HL-60 (cell line): ENCODE measurements around the gene GPR17.

Experiments
- DNase-seq, 2 experiments: peaks; one replicate each; pipeline ENCODE4 v3.0.0-alpha.2; 2010 to 2020; ENCODE audit warnings: low read depth in 1 of 2, low spot score in 1 of 2
- H3K27ac ChIP-seq: fragments of 250-450 bp; sonication (Bioruptor Pico); replicated peaks from 2 replicates; pipeline ENCODE4 v1.5.1; 2020; ENCODE audit warnings: mild to moderate bottlenecking, moderate library complexity
- H3K27me3 ChIP-seq: fragments of 250-450 bp; sonication (Bioruptor Pico); 2 replicates; pipeline ENCODE4 v1.5.1; 2021; ENCODE audit warnings: mild to moderate bottlenecking, moderate library complexity; ENCODE audit not compliant: insufficient read depth, poor library complexity, severe bottlenecking
- H3K4me3 ChIP-seq: replicated peaks from 2 replicates; pipeline ENCODE4 v1.5.1; 2011; ENCODE audit warnings: mild to moderate bottlenecking, control low read depth, low read length; ENCODE audit not compliant: insufficient read depth
- CTCF ChIP-seq: IDR thresholded peaks from one replicate; pipeline ENCODE4 v1.5.1; 2011; ENCODE audit warnings: low read length, control low read depth, inconsistent platforms; ENCODE audit not compliant: insufficient read depth
- GABPA ChIP-seq: IDR thresholded peaks from 2 replicates; pipeline ENCODE4 v1.6.1; 2012; ENCODE audit warnings: low read depth
- POLR2AphosphoS5 ChIP-seq: IDR thresholded peaks from 2 replicates; pipeline ENCODE4 v1.6.1; 2012; ENCODE audit warnings: low read depth
- REST ChIP-seq: IDR thresholded peaks from 2 replicates; pipeline ENCODE4 v1.6.1; 2012; ENCODE audit warnings: low read depth; ENCODE audit not compliant: insufficient replicate concordance
- SPI1 ChIP-seq: IDR thresholded peaks from 2 replicates; pipeline ENCODE4 v1.6.1; 2012; ENCODE audit warnings: low read depth, mild to moderate bottlenecking, borderline replicate concordance

GPR17 gene

GRCh38 chr2:127623388-127624319 lies 22.3 kb upstream of the GPR17 start:
- no peaks in the 10 kb centered on the region for H3K27me3 ChIP-seq
- no peak overlapping the region for H3K27ac ChIP-seq
- no peak for DNase-seq
- no peak overlapping the region for H3K4me3 ChIP-seq
- TF ChIP-seq CTCF, result no peak
- no peak for TF ChIP-seq SPI1
- TF ChIP-seq REST, result no peak
- no peak for TF ChIP-seq GABPA
- no peak for TF ChIP-seq POLR2AphosphoS5

GRCh38 chr2:127624320-127624755 lies 21.6 kb upstream of the GPR17 start:
- no peak overlapping the region for H3K27ac ChIP-seq
- no peak for DNase-seq
- H3K4me3 ChIP-seq, result no peak overlapping the region
- TF ChIP-seq POLR2AphosphoS5, result no peak
- no peaks in the 10 kb centered on the region for H3K27me3 ChIP-seq

GRCh38 chr2:127624756-127625571 lies 21.0 kb upstream of the GPR17 start:
- TF ChIP-seq CTCF (no peak), GABPA (no peak), REST (no peak), POLR2AphosphoS5 (no peak), SPI1 (no peak)
- DNase-seq, result no peak
- no peak overlapping the region for H3K4me3 ChIP-seq
- H3K27ac ChIP-seq, result no peak overlapping the region
- no peaks in the 10 kb centered on the region for H3K27me3 ChIP-seq

GRCh38 chr2:127625572-127625951 lies 20.4 kb upstream of the GPR17 start:
- no peak for DNase-seq
- H3K4me3 ChIP-seq, result no peak overlapping the region

More at GRCh38 chr2:127625572-127625951, 20.4 kb upstream of the GPR17 start:
- Histone ChIP-seq H3K27me3 (no peaks in the 10 kb centered on the region), H3K27ac (no peak overlapping the region)
- TF ChIP-seq GABPA, result no peak
- TF ChIP-seq SPI1, result no peak
- no peak for TF ChIP-seq REST
- no peak for TF ChIP-seq POLR2AphosphoS5
- TF ChIP-seq CTCF, result no peak
